ENCODE measurements around the gene NEAT1.

The NEAT1 gene

DNA sequence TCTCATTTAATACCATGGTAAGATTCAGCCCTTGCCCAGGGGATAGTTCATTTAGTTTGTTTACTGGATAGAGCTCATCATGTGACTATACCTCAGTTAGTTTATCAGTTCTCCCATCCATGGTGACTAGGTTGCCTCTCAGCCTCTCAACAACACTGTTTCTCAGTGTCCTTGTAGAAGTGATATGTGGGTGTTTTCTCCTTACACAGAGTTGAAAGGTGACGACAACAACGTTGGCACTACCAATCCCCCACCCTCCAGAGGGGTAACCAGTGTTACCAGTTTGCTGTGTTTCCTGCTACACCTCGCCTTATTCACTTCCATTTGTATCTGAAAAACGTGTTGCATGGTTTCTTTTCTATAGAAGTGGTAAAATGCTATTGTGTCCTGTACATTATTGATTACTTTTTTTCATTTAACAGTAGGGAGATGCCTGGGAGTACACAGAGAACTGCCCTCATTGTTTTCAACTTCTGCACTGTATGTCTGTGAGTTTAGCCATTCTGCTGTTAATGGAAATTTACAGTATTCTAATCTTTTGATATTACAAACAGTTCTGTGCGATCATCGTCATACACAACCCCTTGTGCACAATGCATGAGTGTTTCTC is 11.6 kb downstream of the NEAT1 start:
- FAIRE-seq = no peak
- no peak for TF ChIP-seq POLR2A (IDR thresholded peaks at IDR 0.05; ENCODE audit: low read depth, low read length)
- no peak for DNase-seq (ENCODE audit: insufficient read length, low spot score)

DNA sequence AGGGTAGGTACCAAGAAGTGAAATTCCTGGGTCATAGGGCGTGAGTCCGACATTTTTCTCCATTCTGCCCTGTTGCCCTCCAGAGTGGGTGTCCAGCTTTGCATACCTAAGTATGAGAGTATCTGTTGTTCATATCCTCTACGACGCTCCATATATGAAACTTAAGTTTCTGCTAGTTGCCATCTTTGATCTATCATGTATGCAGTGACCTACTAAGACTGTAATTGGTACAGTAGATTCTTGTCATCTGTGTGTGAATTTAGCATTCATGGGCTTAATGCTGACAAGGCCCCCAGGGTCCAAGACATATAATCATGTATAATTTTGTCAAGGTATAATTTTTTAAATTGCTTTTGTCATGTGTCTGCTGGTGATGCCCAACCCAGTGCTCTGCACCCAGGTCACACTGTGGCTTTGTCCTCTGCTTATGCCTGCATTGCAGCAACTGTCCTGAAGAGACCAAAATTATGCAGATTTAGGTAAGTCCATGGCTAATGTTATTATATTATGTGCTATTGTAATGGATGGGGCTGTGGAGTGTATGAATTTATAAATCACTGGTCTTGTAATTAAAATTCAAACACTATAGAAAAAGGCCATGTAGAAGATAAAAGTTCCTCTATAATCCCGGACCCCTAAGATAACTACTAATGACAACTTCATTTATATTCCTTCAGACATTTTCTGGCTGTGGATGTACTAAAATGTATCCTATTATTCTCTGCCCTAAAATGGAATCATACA is 12.2 kb downstream of the NEAT1 start:
- no peak for FAIRE-seq
- DNase-seq (ENCODE audit: insufficient read length, low spot score) = no peak

DNA sequence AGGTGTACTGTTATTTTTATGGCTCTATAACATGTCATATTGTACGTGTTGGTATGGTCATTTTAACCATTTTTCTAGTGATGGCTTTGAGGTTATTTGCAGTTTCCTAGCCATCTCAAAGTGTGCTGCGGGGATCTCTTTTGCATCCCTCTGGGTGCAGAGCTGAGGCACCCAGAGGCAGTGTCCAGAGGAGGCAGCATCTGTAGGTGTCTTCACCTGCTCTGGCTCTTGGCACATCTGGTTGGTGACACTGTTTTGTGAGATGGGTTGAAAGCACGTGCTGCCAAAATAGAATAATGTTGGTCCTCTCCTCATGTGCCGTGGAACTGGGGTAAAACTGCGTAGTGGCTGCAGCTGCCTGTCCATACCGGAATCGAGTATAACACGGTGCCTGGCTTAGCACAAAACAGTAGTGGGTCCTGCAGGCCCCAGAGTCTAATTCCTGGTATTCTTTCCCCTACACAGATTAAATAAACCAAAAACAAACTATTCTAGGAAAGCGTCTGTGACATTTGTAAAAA is 12.9 kb downstream of the NEAT1 start:
- FAIRE-seq (no peak), DNase-seq (ENCODE audit: insufficient read length, low spot score) (no peak)
- no peak for TF ChIP-seq POLR2A (IDR thresholded peaks at IDR 0.05; ENCODE audit: low read depth, low read length)

More for the DNA sequence above, 12.2 kb downstream of the NEAT1 start:
- no peak for TF ChIP-seq POLR2A (IDR thresholded peaks at IDR 0.05; ENCODE audit: low read depth, low read length)

DNA sequence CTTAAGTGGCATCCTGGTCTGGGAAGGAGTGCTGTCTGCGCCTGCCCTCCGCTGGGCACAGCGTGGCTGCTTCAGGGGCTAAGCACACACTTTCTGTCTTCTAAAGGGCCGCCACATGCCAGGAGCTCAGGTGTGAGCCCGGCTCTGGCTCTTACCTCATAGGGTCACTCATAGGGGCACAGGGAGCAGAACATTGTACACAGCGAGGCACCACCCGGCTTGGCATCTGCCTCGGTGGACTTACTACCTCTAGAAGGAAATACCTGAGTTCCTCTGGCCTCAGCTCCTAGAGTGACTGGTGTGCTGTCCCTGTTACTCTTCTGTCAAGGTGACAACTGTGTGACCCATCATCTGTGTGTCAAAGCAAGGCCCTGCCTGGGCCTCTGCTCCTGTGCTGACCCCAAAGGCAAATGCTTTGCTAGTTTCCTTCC is 13.4 kb downstream of the NEAT1 start:
- no peak for FAIRE-seq
- TF ChIP-seq POLR2A (IDR thresholded peaks at IDR 0.05; ENCODE audit: low read depth, low read length) = no peak
- no peak for DNase-seq (ENCODE audit: insufficient read length, low spot score)

DNA sequence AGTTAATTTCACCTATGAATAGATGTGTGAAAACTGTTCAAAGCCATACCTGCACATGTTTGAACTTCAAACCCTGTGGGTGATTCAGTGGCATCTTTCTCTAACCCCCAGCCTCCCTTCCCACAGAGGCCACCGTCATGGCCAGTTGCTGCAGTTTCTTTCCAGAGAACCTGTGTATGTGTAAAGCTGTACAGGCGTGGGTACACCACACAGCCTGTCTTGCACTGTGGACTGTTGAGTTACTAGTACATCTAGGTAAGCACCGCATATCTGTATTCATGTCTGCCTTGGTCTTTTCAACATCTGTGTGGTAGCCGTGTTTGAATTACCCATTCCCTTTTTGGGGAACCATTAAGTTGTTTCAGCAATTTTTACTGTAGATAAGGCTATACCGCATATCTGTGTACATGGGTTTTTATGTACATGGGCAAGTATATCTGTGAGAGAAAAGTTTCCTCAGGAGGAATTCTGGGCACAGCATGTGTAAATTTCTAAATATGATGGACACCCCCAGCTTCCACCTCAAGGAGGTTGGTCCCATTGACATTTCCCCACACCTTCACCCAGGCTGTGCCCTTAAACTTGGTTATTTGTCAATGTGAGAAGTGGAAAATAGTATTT is 13.9 kb downstream of the NEAT1 start:
- DNase-seq (ENCODE audit: insufficient read length, low spot score) (no peak), FAIRE-seq (no peak)
- TF ChIP-seq POLR2A (IDR thresholded peaks at IDR 0.05; ENCODE audit: low read depth, low read length) = no peak

DNA sequence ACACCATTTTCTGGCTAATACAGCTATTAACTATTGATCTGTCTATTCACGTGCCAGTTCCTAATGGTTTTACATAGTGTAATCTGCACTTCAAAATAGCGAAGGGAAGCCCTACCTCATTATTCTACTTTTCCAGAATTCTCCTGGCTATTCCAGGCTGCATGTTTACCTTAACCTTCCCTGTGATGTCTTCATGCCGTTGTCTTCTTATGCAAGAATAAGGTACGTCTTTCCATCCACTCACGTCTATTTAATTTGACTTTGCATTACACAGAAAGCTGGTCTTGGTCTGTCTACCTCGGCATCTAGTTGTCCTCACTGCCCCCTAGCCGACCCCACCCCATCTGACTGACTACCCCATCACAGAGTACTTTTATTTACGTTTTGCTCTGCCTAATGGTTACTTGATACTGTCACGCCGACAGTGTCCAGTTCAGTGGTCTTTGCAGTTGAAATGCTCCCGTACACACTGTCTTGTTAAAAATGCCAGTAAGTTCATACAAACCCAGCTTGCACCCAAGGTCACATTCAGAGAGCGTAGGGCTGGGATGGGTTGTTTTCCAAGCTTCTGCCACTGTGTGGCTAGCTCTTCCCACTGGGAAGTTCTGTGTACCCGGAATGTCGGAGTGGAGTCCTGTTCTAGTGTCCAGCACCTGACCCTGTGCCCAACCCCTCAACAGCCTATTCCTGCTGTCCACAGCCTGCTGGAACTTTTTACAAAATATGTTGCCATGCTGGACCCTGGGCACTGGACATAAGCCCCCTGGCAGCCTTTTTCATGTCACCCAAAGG is 15.0 kb downstream of the NEAT1 start:
- DNase-seq (ENCODE audit: insufficient read length, low spot score) = no peak
- no peak for FAIRE-seq
- no peak for TF ChIP-seq POLR2A (IDR thresholded peaks at IDR 0.05; ENCODE audit: low read depth, low read length)

DNA sequence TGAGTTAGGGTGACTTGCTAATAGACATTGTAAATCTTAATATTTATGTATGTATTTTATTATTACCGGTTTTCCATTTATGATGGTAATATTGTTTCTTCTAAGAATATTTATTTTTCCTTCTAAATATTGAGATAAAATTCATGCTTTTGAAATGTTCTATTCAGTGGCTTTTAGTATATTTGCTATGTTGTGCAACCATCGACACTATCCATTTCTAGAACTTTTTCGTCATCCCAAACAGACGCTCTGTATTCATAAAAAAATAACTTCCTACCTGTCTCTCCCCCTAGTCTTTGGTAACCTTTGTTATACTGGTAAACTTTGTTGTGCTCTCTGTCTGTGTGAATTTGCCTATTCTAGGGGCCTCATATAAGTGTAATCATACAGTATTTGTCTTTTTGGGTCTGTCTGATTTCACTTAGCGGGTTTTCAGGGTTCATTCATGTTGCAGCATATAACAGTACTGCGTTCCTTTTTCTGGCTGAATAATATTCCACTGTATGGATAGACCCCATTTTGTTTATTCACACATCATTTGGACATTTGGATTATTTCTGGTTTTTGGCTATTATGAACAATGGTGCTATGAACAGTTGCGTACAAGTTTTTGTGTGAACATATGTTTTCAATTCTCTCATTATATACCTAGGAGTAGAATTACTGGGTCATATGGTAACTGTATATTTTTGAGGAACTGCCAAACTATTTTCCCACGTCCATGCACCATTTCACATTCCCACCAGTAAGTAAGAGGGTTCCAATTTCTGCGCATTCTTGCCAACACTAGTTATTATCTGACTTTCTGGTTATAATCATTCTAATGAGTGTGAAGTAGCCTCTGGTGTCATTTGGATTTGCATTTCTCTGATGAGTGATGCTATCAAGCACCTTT is 15.9 kb downstream of the NEAT1 start:
- no peak for TF ChIP-seq POLR2A (IDR thresholded peaks at IDR 0.05; ENCODE audit: low read depth, low read length)
- FAIRE-seq = no peak

DNA sequence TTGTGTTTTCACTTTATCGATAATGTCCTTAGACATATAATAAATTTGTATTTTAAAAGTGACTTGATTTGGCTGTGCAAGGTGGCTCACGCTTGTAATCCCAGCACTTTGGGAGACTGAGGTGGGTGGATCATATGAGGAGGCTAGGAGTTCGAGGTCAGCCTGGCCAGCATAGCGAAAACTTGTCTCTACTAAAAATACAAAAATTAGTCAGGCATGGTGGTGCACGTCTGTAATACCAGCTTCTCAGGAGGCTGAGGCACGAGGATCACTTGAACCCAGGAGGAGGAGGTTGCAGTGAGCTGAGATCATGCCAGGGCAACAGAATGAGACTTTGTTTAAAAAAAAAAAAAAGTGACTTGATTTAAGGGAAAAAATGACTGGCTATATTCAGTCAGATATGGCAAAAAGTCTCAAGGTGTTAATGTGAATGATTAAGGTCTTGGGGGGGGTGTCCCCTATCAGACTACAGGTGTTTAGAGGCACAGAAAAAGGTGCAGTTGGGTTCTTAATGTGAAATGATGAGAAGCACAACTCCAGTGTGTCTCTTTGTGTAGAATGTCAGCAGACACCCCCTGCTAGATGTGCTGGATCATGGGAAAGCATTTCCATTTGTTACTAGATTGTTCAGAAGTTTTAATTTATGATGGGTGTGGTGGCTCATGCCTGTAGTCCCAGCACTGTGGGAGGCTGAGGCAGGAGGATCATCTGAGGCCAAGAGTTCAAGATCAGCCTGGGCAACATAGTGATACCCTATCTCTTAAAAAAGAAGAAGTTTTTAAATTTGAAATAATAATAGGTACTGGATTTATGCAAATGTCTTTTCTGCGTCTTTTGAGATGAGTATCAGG is 17.0 kb downstream of the NEAT1 start:
- TF ChIP-seq POLR2A (IDR thresholded peaks at IDR 0.05; ENCODE audit: low read depth, low read length) = no peak
- FAIRE-seq = no peak
- DNase-seq (ENCODE audit: insufficient read length, low spot score) = no peak

More for the DNA sequence above, 15.9 kb downstream of the NEAT1 start:
- no peak for DNase-seq (ENCODE audit: insufficient read length, low spot score)

DNA sequence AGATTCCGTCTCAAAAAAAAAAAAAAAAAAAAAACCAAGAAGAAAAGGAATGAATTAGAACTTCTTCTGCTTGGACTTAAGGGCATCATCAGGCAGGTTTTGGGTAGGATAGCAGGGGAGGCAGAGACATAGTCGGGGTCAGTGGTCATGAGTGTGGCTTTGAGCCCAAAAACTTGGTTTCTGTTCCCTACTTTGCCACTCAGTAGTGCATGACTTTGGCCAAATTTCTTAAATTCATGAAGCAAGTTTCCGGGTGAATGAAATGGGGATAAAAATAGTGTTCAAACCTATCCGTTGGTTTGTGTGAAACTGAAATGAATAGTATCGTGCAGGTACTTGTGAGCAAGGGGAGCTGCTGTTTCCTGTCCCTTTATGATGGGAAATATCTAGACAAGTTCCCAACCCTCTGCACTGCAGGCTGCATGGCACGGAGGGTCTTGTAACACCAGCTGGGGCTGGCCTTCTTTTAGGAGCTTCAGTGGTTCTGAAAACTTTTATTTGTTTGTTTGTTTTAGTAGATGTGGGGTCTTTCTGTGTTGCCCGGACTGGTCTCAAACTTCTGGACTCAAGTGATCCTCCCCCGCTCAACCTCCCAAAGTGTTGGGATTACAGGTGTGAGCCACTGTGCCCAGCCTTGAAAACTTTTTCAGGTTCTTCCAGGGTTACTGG is 18.4 kb downstream of the NEAT1 start:
- DNase-seq (ENCODE audit: insufficient read length, low spot score) = no peak
- TF ChIP-seq POLR2A (IDR thresholded peaks at IDR 0.05; ENCODE audit: low read depth, low read length) = no peak
- no peak for FAIRE-seq

DNA sequence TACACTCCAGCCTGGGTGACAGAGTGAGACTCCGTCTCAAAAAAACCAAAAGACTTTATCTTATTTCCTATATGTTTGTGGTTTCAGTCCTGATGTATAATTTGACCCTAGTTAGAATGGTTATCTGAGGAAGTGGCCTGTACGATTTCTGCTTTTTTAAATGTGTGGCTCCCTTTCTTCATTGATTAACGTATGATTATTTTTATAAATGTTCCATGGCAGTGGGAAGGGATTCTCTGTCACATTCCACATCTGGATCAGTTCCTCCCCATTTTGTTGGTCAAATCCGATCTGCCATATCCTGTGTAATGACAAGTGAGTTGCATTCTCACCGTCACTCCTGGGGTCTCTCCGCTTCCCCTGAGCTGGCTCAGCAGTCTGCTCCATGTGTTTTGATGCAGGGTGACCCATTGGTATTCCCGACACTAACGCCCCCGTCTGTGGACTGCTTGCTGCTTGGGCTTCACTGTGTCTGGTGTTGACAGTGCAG is 20.3 kb downstream of the NEAT1 start:
- no peak for FAIRE-seq
- DNase-seq (ENCODE audit: insufficient read length, low spot score) = no peak
- TF ChIP-seq POLR2A (IDR thresholded peaks at IDR 0.05; ENCODE audit: low read depth, low read length) = no peak

DNA sequence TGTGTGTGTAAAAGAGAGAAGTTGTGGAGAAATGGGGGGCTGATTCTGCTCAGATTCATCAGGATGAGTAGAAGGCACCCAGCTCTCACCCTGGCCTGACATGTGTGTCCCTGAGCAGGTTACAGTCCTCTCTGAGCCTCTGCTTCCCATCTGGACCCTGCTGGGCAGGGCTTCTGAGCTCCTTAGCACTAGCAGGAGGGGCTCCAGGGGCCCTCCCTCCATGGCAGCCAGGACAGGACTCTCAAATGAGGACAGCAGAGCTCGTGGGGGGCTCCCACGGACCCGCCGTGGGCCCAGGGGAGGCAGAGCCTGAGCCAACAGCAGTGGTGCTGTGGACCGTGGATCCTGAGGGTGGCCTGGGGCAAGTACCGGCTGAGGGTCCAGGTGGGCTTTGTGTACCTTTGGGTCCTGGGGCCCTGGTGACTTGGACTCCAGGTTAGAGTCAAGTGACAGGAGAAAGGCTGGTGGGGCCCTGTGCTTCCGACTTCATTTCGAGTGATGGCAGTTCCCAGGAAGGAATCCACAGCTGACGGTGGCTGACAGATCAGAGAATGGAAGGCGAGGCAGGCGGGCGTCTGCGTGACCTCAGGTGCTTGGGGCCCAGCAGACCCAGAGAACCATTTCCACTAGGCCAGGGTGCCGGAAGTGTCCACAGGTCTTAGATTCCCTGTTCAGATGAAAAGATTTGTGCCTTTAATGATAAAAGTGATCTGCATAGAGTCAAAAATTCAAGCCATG is 21.9 kb downstream of the NEAT1 start:
- FAIRE-seq (no peak), DNase-seq (ENCODE audit: insufficient read length, low spot score) (no peak)
- TF ChIP-seq POLR2A (IDR thresholded peaks at IDR 0.05; ENCODE audit: low read depth, low read length) = no peak

Data from H54 (cell line).